Measurements from ENCODE around the gene RAB8B.

Gene RAB8B

DNA sequence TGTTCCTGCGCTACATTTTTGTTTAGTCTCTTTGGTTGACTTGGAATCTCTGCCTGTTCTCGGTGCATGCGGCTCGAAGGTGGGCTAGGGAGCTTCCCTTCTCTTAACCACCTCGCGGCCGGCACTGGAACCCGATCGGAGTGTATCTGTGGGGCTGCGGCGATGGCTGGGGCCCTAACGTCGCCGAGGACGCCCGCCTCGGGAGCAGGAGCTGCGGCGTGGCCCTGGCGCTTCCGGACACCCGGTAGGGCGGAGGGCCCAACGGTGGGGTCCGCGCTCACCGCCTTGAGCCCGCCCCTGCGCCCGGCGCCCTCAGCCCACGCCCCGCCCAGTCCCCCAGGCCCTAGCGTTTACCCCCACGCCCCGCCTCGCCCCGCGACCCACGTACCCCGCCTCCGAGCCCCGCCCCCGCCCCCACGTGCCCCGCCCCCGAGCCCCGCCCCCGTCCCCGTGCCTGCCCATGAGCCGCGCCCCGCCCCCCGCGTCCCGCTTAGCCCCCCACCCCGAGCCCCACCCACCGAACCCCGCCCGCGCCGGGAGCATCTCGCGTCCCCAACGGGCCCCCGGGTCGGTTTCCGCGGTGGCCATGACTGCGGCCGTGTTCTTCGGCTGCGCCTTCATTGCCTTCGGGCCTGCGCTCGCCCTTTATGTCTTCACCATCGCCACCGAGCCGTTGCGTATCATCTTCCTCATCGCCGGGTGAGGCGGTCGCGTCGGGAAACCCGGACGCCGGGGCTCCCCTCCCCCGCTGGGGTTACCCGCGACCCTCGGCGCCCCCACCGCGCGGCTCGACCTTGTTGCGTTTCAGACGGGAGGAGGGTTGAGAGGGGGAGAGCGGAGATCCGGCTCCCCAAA lies 87.9 kb downstream of the RAB8B start, which contains the start of gene APH1B:
APH1B (plus strand) TSS at position 568 of the 855 bp plus-strand sequence; CDS start at position 587, 19 bp downstream.
- TF ChIP-seq, protein P1, sequence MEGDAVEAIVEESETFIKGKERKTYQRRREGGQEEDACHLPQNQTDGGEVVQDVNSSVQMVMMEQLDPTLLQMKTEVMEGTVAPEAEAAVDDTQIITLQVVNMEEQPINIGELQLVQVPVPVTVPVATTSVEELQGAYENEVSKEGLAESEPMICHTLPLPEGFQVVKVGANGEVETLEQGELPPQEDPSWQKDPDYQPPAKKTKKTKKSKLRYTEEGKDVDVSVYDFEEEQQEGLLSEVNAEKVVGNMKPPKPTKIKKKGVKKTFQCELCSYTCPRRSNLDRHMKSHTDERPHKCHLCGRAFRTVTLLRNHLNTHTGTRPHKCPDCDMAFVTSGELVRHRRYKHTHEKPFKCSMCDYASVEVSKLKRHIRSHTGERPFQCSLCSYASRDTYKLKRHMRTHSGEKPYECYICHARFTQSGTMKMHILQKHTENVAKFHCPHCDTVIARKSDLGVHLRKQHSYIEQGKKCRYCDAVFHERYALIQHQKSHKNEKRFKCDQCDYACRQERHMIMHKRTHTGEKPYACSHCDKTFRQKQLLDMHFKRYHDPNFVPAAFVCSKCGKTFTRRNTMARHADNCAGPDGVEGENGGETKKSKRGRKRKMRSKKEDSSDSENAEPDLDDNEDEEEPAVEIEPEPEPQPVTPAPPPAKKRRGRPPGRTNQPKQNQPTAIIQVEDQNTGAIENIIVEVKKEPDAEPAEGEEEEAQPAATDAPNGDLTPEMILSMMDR (IDR thresholded peaks at IDR 0.05; ENCODE audit: low read depth, low read length) = no peak

DNA sequence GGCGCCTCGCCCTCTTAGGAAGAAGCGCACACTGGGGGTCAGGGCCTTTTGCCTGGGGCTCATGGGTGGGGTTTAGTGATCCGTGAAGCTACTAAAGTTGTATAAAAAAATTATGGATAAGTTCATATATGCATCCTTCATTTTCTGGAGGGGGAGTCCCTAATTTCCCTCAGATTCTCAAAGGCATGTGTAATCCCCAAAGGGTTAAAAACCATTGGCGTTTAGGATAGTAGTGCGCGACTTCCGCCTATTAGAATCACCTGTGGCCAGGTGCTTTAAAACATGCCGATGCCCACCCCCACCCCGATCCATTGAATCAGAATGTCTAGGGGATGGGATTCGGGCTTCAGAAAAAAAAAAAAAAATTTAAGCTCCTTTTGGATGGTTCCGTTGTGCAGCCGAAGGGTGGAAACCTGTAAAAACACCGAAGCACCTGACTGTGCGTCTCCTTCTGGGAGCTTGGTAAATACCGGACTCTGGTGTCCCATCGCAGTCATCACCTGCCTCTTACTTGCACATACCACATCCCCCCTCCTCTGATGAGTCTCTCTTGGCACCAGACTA lies 88.6 kb downstream of the RAB8B start:
- H3K4me3 ChIP-seq (ENCODE audit: low read depth, low read length) = peak overlapping the region; percentile 79
- TF ChIP-seq, protein P1 (IDR thresholded peaks at IDR 0.05; ENCODE audit: low read depth, low read length) = no peak

More for the DNA sequence above, 87.9 kb downstream of the RAB8B start, which contains the start of gene APH1B:
- H3K4me3 ChIP-seq (ENCODE audit: low read depth, low read length) = peak within 1 kb of the TSS; percentile 79

DNA sequence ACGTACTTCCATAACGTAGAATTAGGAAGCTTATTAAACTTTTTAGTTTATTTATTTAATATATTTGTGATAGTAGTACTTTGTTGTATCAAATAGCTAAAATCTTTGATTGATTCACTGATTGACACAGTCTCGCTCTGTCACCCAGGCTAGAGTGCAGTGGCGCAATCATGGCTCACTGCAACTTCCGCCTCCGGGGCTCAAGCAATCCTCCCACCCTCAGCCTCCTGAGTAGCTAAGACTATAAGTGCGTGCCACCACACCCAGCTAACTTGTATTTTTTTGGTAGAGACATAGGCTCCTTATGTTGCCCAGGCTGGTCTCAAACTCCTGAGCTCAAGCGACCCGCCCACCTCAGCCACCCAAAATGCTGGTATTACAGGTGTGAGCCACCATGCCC lies 93.7 kb downstream of the RAB8B start:
- TF ChIP-seq, protein P1 (IDR thresholded peaks at IDR 0.05; ENCODE audit: low read depth, low read length) = no peak

DNA sequence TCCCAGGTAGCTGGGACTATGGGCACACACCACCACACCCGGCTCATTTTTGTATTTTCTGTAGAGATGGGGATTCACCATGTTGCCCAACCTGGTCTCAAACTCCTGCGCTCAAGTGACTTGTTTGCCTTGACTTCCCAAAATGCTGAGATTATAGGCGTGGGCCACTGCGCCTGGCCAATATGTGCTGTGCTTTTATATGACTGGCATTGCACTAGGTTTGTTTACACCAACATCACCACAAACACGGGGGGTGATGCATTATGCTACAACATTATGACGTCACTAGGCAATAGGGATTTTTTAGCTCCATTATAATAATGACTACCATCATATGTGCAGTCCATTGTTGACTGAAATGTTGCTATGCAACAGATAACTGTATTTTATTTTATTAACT lies 94.9 kb downstream of the RAB8B start:
- TF ChIP-seq, protein P1 (IDR thresholded peaks at IDR 0.05; ENCODE audit: low read depth, low read length) = no peak
- no peak overlapping the region for H3K4me3 ChIP-seq (ENCODE audit: low read depth, low read length)

More for the DNA sequence above, 93.7 kb downstream of the RAB8B start:
- H3K4me3 ChIP-seq (ENCODE audit: low read depth, low read length) = no peak overlapping the region

DNA sequence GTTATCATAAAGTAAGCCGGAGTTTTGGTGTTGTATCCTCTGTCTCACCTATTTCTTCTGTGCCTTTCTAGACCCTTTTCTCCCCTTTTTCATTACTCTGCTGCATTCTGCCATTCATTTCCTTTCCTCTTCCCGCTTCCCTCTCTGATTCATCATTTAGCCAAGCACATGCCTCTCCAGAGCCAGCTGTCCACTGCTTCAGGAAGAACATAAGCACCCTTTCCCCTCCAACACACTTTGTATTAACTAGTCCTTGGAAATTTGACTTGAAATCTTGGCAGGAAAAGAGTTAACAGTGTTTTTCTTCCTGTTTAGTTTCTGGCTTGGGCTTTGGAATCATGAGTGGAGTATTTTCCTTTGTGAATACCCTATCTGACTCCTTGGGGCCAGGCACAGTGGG lies 97.7 kb downstream of the RAB8B start:
- TF ChIP-seq, protein P1 (IDR thresholded peaks at IDR 0.05; ENCODE audit: low read depth, low read length) = no peak

DNA sequence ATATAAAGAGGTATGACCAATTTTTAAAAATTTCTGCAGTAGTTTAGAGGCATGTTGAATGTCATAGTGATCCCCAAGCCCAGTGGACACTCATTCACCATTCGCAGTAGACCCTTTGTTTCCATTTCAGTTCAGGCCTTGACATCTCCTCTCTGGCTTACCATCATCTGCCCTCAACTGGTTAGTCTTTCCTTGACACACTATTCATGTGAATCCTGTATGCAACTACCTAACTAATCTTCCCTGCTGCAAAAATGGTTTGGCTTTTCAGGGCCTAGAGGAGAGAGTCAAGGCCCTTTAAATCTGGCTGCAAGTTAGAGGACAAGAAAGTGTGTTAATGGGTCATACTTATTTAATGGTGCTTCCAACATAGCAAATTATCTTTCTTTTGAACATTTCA lies 98.9 kb downstream of the RAB8B start:
- TF ChIP-seq, protein P1 (IDR thresholded peaks at IDR 0.05; ENCODE audit: low read depth, low read length) = no peak
- H3K4me3 ChIP-seq (ENCODE audit: low read depth, low read length) = no peak overlapping the region

More for the DNA sequence above, 97.7 kb downstream of the RAB8B start:
- H3K4me3 ChIP-seq (ENCODE audit: low read depth, low read length) = no peak overlapping the region
